C4-2B (cell line): ENCODE measurements around the gene ZNF705A.
"Not testable (repeated sequence)": the region's sequence is repeated elsewhere in the genome, so short reads cannot be mapped to it uniquely, and the experiment has no call there.

Experiments used
- ZFX ChIP-seq: fragments of 450-650 bp; IDR thresholded peaks from 2 replicates; pipeline ENCODE4 v1.6.1; 2017
- TF ChIP-seq, protein P1 (sequence below): fragments of 450-650 bp; conservative IDR thresholded peaks from 2 replicates; pipeline ENCODE4 v1.5.1; 2017; ENCODE audit warnings: mild to moderate bottlenecking

DNA sequence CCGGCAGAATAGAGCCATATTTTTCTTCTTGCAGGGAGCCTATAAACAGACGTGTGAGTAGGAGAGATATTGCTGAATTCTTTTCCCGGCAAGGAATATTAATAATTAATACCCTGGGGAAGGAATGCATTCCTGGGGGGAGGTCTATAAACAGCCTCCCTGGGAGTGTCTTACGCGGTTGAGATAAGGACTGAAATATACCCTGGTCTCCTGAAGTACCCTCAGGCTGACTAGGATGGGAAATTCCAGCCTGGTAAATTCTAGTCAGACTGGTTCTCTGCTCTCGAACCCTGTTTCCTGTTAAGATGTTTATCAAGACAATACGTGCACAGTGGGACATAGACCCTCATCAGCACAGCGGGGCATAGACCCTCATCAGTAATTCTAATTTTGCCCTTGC is 15.2 kb upstream of the ZNF705A start:
- TF ChIP-seq, protein P1, sequence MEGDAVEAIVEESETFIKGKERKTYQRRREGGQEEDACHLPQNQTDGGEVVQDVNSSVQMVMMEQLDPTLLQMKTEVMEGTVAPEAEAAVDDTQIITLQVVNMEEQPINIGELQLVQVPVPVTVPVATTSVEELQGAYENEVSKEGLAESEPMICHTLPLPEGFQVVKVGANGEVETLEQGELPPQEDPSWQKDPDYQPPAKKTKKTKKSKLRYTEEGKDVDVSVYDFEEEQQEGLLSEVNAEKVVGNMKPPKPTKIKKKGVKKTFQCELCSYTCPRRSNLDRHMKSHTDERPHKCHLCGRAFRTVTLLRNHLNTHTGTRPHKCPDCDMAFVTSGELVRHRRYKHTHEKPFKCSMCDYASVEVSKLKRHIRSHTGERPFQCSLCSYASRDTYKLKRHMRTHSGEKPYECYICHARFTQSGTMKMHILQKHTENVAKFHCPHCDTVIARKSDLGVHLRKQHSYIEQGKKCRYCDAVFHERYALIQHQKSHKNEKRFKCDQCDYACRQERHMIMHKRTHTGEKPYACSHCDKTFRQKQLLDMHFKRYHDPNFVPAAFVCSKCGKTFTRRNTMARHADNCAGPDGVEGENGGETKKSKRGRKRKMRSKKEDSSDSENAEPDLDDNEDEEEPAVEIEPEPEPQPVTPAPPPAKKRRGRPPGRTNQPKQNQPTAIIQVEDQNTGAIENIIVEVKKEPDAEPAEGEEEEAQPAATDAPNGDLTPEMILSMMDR = not testable (repeated sequence)
- TF ChIP-seq ZFX = not testable (repeated sequence)
